Measurements from ENCODE around the gene PTPRD.

DNA sequence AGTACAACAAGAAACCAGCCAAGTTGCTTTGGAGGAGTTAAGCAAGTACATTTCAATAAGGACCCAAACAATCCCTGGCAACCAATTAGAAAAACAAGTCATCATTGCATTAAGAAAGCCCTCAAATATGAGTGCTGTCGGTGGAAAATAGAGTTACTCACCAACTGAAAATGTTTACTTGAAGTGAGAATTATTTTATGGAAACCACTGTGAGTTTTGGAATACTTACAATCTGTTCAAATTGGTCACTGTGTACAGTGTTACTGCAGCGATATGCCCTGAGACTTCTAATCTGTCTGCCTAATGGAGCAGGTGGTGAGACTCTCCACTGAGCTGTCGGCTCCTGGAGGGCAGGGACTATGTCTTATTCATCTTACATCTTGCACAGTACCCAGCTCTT lies 1740.0 kb downstream of the PTPRD start:
- TF ChIP-seq POLR2AphosphoS5 (IDR thresholded peaks at IDR 0.05) (no peak), POLR2A (IDR thresholded peaks at IDR 0.05) (no peak)
- TF ChIP-seq, protein P1, sequence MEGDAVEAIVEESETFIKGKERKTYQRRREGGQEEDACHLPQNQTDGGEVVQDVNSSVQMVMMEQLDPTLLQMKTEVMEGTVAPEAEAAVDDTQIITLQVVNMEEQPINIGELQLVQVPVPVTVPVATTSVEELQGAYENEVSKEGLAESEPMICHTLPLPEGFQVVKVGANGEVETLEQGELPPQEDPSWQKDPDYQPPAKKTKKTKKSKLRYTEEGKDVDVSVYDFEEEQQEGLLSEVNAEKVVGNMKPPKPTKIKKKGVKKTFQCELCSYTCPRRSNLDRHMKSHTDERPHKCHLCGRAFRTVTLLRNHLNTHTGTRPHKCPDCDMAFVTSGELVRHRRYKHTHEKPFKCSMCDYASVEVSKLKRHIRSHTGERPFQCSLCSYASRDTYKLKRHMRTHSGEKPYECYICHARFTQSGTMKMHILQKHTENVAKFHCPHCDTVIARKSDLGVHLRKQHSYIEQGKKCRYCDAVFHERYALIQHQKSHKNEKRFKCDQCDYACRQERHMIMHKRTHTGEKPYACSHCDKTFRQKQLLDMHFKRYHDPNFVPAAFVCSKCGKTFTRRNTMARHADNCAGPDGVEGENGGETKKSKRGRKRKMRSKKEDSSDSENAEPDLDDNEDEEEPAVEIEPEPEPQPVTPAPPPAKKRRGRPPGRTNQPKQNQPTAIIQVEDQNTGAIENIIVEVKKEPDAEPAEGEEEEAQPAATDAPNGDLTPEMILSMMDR (IDR thresholded peaks at IDR 0.05): no peak
